RWPE2 (cell line): Measurements from ENCODE around the gene FAM210A.

Experiments used
- ATAC-seq: fragments of 200-7000 bp; cut with Tn5 transposase; 3 replicates; pipeline ENCODE4 v1.9.1; 2021; ENCODE audit warnings: low read depth
- DNase-seq: peaks from one replicate; pipeline ENCODE4 v3.0.0-alpha.2; 2020; ENCODE audit warnings: low spot score
- H3K27ac ChIP-seq: fragments of 450-650 bp; 2 replicates; pipeline ENCODE4 v1.5.1; 2017; ENCODE audit warnings: mild to moderate bottlenecking; ENCODE audit not compliant: poor library complexity, severe bottlenecking
- H3K27me3 ChIP-seq: fragments of 250-450 bp; sonication (Bioruptor Pico); 2 replicates; pipeline ENCODE4 v1.5.1; 2021; ENCODE audit warnings: mild to moderate bottlenecking, moderate library complexity; ENCODE audit not compliant: insufficient read depth, poor library complexity, severe bottlenecking
- H3K36me3 ChIP-seq: fragments of 250-450 bp; sonication (Bioruptor Pico); 2 replicates; pipeline ENCODE4 v1.5.1; 2020; ENCODE audit warnings: low read depth, mild to moderate bottlenecking, moderate library complexity
- H3K4me1 ChIP-seq: fragments of 250-450 bp; sonication (Bioruptor Pico); 2 replicates; pipeline ENCODE4 v1.5.1; 2021; ENCODE audit warnings: mild to moderate bottlenecking, moderate library complexity; ENCODE audit not compliant: insufficient read depth, poor library complexity, severe bottlenecking
- H3K4me3 ChIP-seq: fragments of 250-450 bp; sonication (Bioruptor Pico); 2 replicates; pipeline ENCODE4 v1.5.1; 2021; ENCODE audit warnings: mild to moderate bottlenecking, moderate library complexity; ENCODE audit not compliant: severe bottlenecking
- H3K9me3 ChIP-seq: fragments of 250-450 bp; sonication (Bioruptor Pico); 2 replicates; pipeline ENCODE4 v1.5.1; 2021; ENCODE audit warnings: mild to moderate bottlenecking, moderate library complexity; ENCODE audit not compliant: severe bottlenecking
- TF ChIP-seq, protein P1 (sequence below): fragments of 450-650 bp; IDR thresholded peaks from one replicate; pipeline ENCODE4 v1.5.1; 2017; ENCODE audit warnings: mild to moderate bottlenecking, moderate library complexity; ENCODE audit not compliant: poor library complexity, severe bottlenecking

FAM210A gene

DNA sequence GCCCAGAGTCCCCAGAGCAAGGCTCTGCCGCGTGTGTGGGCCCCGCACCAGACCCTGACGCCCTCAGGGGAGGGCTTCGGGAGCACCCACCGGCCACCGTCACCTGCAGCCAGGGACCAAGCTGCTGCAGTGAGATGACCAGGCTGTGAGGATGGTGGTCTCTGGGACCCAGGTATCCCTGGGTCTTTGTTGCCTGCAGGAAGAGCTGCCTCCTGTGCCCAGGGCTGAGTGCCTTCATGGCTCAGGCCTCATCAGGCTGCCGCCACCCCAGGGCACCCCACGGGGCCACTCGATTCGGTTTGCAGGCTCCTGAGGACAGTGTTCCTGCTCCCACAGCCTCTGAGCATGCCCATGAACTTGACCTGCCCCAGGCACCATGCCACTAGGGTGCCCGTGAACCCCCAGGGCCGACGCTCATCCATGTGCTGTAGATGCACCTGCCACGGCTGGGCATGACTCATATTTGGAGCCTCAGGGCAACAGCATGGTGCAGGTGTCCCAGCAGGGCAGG lies 109.8 kb downstream of the FAM210A start:
- no peaks in the 10 kb centered on the region for H3K9me3 ChIP-seq
- TF ChIP-seq, protein P1, sequence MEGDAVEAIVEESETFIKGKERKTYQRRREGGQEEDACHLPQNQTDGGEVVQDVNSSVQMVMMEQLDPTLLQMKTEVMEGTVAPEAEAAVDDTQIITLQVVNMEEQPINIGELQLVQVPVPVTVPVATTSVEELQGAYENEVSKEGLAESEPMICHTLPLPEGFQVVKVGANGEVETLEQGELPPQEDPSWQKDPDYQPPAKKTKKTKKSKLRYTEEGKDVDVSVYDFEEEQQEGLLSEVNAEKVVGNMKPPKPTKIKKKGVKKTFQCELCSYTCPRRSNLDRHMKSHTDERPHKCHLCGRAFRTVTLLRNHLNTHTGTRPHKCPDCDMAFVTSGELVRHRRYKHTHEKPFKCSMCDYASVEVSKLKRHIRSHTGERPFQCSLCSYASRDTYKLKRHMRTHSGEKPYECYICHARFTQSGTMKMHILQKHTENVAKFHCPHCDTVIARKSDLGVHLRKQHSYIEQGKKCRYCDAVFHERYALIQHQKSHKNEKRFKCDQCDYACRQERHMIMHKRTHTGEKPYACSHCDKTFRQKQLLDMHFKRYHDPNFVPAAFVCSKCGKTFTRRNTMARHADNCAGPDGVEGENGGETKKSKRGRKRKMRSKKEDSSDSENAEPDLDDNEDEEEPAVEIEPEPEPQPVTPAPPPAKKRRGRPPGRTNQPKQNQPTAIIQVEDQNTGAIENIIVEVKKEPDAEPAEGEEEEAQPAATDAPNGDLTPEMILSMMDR = no peak
- peaks cover 19% of the 10 kb centered on the region for H3K27me3 ChIP-seq
- H3K4me1 ChIP-seq = no peaks in the 10 kb centered on the region
- DNase-seq (no peak), ATAC-seq (peak; percentile 42; the same call in 1 of the 3 replicates)
- no peak overlapping the region for H3K27ac ChIP-seq
- no peaks in the 10 kb centered on the region for H3K36me3 ChIP-seq
- H3K4me3 ChIP-seq = no peak overlapping the region

DNA sequence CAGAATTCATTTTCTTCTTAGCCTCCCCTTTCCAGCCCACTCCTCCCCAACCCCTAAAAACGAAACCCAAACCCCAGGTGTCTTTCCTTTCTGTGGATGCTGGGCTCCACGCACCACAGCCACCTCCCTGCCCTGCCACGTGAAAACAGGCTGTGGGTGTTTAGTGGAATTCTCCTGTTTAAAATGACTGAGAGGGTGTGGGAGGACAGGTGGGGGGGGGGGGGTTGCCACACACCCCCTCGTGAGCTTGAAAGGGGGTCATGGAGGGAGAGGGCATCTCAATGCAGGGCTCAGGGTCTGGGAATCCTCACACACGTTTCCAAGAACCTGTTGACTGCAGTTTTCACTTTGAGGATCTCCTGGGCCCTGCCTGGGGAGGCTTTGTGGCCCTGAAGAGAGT lies 110.3 kb downstream of the FAM210A start:
- Histone ChIP-seq H3K4me1 (no peaks in the 10 kb centered on the region), H3K27ac (no peak overlapping the region)

DNA sequence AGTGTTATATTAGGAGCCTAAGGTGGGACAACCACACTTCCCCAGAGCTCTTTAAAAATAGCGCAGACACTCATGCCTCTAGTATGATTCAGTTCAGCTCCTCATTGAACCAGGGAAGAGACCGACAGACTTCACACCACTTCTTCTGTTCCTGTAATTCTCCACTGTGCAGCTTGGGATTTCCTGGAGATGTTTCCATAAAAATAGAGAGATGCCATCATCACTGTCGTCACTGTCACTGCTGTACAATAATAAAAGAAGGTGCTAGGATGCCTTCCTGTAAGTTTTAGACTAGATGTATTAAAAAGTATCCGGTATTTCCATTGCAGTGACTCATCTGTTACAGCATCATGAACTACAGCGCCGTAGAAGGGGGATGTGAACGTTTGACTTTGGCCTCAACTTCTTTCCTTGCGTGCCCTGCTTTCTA lies 110.9 kb downstream of the FAM210A start:
- TF ChIP-seq, protein P1 = no peak
- Histone ChIP-seq H3K27me3 (peaks cover 24% of the 10 kb centered on the region), H3K4me1 (no peaks in the 10 kb centered on the region), H3K27ac (no peak overlapping the region), H3K9me3 (no peaks in the 10 kb centered on the region), H3K36me3 (no peaks in the 10 kb centered on the region), H3K4me3 (no peak overlapping the region)
- ATAC-seq = no peak
- DNase-seq = no peak

More for the DNA sequence above, 110.3 kb downstream of the FAM210A start:
- TF ChIP-seq, protein P1 = no peak
- Histone ChIP-seq H3K9me3 (no peaks in the 10 kb centered on the region), H3K4me3 (no peak overlapping the region), H3K36me3 (no peaks in the 10 kb centered on the region), H3K27me3 (peaks cover 22% of the 10 kb centered on the region)
- ATAC-seq (no peak), DNase-seq (no peak)

DNA sequence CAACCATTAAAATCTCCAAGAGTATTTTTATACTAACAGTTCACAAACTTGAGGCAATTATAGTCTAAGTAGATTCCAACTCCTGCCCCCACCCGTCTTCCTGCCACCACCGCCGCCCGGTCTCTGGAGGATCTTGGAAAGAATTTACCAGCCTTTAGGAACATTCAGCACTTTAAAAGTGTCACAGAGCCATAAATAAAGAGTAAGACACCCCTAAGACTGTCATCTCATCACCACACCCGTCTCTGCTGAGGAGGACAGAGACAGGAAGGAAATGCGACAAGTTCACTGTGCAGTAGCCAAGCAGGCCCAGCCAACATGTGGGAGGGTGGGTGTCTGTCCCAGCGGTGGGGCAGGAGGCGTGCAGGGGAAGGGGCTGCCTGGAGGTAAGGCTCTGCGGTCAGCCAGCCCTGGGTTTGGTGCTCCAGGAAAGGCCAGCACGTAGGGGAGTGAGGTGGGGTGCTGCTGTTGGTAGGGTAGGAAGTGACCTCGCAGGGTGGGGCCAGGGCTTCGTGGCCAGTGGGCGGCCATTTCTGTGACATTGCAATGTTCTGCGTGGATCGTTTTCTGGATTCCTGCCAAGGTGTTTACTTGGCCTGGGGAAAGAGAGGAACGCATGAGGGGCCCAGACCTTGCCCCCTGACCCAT lies 111.6 kb downstream of the FAM210A start:
- Histone ChIP-seq H3K27ac (no peak overlapping the region), H3K4me3 (no peak overlapping the region), H3K27me3 (peaks cover 24% of the 10 kb centered on the region), H3K36me3 (no peaks in the 10 kb centered on the region), H3K4me1 (no peaks in the 10 kb centered on the region), H3K9me3 (no peaks in the 10 kb centered on the region)
- DNase-seq (no peak), ATAC-seq (no peak)
- TF ChIP-seq, protein P1 = no peak
